Metanephros (tissue), 2 donors: ENCODE measurements around the gene HTR3B. TPM values are rescaled to one million over a fixed set of nuclear protein-coding genes. Genes with fewer than 3 reads are reported as not detected.

Source experiments
- small RNA-seq: library from RNA; depleted of rRNA; stranded (forward); fragments of <200 nt; gene quantifications from one replicate; pipeline ENCODE3, GENCODE V24; 2014; ENCODE audit warnings: low replicate concordance
- total RNA-seq: library from RNA; depleted of rRNA; stranded (reverse); fragments of >200 nt; gene quantifications from one replicate; pipeline ENCODE4 v1.2.3, GENCODE V29; 2014

HTR3B gene
- not detected for total RNA-seq

DNA sequence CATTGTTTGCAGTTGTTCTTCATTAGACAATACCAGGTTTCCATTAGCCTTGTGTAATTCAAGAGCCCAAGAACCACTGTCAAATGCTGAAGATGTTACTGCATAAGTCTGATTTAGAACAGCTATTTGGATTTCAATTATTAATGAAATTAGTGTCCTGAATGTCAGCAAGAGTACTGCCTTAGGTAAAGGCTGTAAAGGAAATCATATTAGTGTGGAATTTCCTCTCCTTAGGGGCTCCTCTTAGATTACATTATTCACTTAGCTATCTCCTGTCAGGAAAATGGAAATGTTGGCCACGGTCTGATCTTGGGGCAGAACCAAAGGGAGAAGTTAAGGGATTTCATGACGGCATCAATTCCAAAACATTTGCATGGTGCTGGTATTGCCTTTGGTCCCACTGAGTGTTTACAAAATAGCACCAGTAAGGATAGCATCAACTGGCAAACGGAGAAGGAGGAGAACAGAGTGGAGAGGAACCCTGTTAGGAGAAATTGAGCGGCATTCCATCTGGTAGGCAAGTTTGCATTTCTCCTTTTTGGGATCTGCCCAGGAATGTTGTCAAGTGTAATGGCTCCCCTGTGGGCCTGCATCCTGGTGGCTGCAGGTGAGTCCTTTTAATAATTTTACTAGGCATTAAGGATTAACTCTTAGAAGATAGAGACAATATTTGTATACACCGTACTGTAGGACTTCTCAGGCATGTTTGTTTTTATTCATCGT is at the start of gene HTR3B:
Gene HTR3B (plus strand): TSS at position 418 of the 723 bp plus-strand sequence. CDS start 138 bp downstream, at position 556.

GRCh38 chr11:113875234-113876073 is 29.1 kb upstream of the HTR3B start, which contains the start of gene USP28:
Gene USP28 (minus strand): TSS chr11:113875572. CDS start chr11:113875501, 71 bp downstream.

GRCh38 chr11:113974741-113975470 is 70.3 kb downstream of the HTR3B start, which contains the start of gene HTR3A:
Gene HTR3A (plus strand): TSS chr11:113975108. CDS start chr11:113975326, 218 bp downstream.

Small RNA genes lying within 50 kb of the gene (small RNA-seq; reads per million reads assigned to genes)
- gene RNU6-1107P = not detected

Other genes with a start within 250 kb of the HTR3B start
- gene TMPRSS5, start 198.5 kb upstream of the HTR3B start, total RNA-seq = 1.5 TPM
- 17.7 TPM for gene ZW10, start 131.1 kb upstream of the HTR3B start, total RNA-seq
- gene CLDN25, start 125.0 kb upstream of the HTR3B start, total RNA-seq = not detected
- 56.3 TPM for gene USP28, start 29.2 kb upstream of the HTR3B start, total RNA-seq
- gene HTR3A, start 70.3 kb downstream of the HTR3B start, total RNA-seq = 0.18 TPM
- gene ZBTB16, start 154.9 kb downstream of the HTR3B start, total RNA-seq = 31.9 TPM